Heart left ventricle (tissue), 13 donors: ENCODE results near the gene ERVW-1.

ENCODE experiments used
- POLR2A ChIP-seq, 2 donors: fragments of 450-650 bp; IDR thresholded peaks; one replicate each; pipeline ENCODE4 v1.6.1; 2017; ENCODE audit warnings: antibody characterized with exemption in 2 of 2, mild to moderate bottlenecking in 2 of 2, moderate library complexity in 2 of 2
- TF ChIP-seq, protein P1 (sequence below), 12 donors: fragments of 200-600 bp; sonication (generic) in 4 of 12; IDR thresholded peaks; one replicate each; pipeline versions ENCODE4 v1.5.0 to v1.8.0; 2018 to 2022; ENCODE audit warnings: antibody characterized with exemption in 12 of 12, mild to moderate bottlenecking in 5 of 12
- donor health status: ischemic (EF 13 %, LVEDD 7.1; RV severe dilation, severe dysfunction).
- donor health status: DM: no; HTN: yes; CAD: no.
- donor health status: DM: no; HTN: no; CAD: no.
- donor health status: ischemic (EF 25% LVEDD 6.9; RV normal size, moderate dysfunction).
- donor health status: ischemic (EF 25% LVEDD 5.7; RV mildly dilated, moderate dysfunction).
- donor health status: ischemic (EF 35%, LVEDD 5.7; RV mildly dilated, moderate dysfunction).
- donor health status: nonischemic (EF 11% LVEDD 7.7; RV severe dilation, severe dysfunction).
- donor health status: DM: yes; HTN: yes; CAD: no.
- donor health status: PGD.
- donor health status: ischemic (EF 29% LVEDD 5.4; RV normal size, mild dysfunction).
- donor health status: nonischemic (EF 23%, LVEDD 6.1; RV moderate dilation, normal function).

DNA sequence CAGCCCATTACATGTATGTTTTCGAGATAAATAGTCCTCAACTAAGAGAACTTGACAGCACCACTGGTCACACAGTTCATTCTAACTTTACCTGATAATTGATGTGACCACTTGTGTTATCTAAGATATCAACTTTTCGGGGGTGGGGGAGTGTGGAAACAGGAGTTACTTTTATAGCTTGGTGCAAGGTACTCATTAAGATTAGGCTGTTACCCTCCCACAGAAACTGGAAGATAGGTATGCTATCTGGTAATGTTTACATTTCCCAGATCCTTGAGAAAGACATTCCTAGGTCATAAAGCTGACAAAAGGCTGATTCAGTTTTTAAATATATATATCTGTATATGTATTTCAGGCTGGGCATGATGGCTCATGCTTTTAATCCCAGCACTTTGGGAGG lies 11.1 kb downstream of the ERVW-1 start:
- TF ChIP-seq POLR2A (IDR thresholded peaks at IDR 0.05) = no peak
- TF ChIP-seq, protein P1, sequence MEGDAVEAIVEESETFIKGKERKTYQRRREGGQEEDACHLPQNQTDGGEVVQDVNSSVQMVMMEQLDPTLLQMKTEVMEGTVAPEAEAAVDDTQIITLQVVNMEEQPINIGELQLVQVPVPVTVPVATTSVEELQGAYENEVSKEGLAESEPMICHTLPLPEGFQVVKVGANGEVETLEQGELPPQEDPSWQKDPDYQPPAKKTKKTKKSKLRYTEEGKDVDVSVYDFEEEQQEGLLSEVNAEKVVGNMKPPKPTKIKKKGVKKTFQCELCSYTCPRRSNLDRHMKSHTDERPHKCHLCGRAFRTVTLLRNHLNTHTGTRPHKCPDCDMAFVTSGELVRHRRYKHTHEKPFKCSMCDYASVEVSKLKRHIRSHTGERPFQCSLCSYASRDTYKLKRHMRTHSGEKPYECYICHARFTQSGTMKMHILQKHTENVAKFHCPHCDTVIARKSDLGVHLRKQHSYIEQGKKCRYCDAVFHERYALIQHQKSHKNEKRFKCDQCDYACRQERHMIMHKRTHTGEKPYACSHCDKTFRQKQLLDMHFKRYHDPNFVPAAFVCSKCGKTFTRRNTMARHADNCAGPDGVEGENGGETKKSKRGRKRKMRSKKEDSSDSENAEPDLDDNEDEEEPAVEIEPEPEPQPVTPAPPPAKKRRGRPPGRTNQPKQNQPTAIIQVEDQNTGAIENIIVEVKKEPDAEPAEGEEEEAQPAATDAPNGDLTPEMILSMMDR (IDR thresholded peaks at IDR 0.05) = no peak
